HEK293 (cell line): Measurements from ENCODE around the gene HTR4.

Experiments
- CTCF ChIA-PET: fragments of 350-600 bp; formaldehyde crosslinking; extraction: SDS; loops from one replicate; lab custom pipeline; 2021; ENCODE audit warnings: antibody characterized with exemption; lab: Yijun Ruan, JAX
- POLR2A ChIA-PET: fragments of 300-600 bp; formaldehyde crosslinking; extraction: SDS; loops from one replicate; lab custom pipeline; 2020; ENCODE audit warnings: antibody characterized with exemption, inconsistent platforms; lab: Yijun Ruan, JAX
- H3K27ac ChIP-seq: fragments of 200-500 bp; sonication (Bioruptor generic); 2 replicates; pipeline ENCODE4 v1.5.1; 2014; ENCODE audit warnings: low read depth, low read length, control low read depth, inconsistent platforms; ENCODE audit errors: extremely low read depth
- H3K36me3 ChIP-seq, 2 experiments: fragments of 200-500 bp in 1 of 2; sonication (Bioruptor generic) in 1 of 2; 1 replicate in 1 of 2; 2 replicates in 1 of 2; pipeline ENCODE4 v1.5.1; 2014 to 2017; ENCODE audit warnings: inconsistent platforms in 2 of 2, low read length in 2 of 2; ENCODE audit not compliant: control insufficient read depth in 2 of 2, insufficient read depth in 1 of 2
- H3K4me1 ChIP-seq: fragments of 200-500 bp; sonication (Bioruptor generic); 2 replicates; pipeline ENCODE4 v1.5.1; 2014; ENCODE audit warnings: mild to moderate bottlenecking, low read length, inconsistent platforms; ENCODE audit not compliant: control insufficient read depth, insufficient read depth
- H3K4me3 ChIP-seq: 2 replicates; pipeline ENCODE4 v1.5.1; 2011; ENCODE audit warnings: low read depth, mild to moderate bottlenecking, control low read depth, low read length, moderate library complexity
- H3K9me3 ChIP-seq: fragments of 200-500 bp; sonication (Bioruptor generic); 2 replicates; pipeline ENCODE4 v1.5.1; 2014; ENCODE audit warnings: low read depth, low read length, inconsistent platforms; ENCODE audit not compliant: control insufficient read depth, insufficient read depth
- REPIN1 ChIP-seq: fragments of 450-650 bp; formaldehyde crosslinking; IDR thresholded peaks from 2 replicates; pipeline ENCODE4 v1.5.1; 2017; ENCODE audit warnings: missing biosample characterization, missing genetic modification characterization, low read depth
- REST ChIP-seq: fragments of 450-650 bp; formaldehyde crosslinking; IDR thresholded peaks from 2 replicates; pipeline ENCODE4 v1.5.1; 2016; ENCODE audit warnings: missing biosample characterization, missing genetic modification characterization
- ZBTB10 ChIP-seq: fragments of 450-650 bp; formaldehyde crosslinking; IDR thresholded peaks from 2 replicates; pipeline ENCODE4 v1.5.1; 2016; ENCODE audit warnings: missing biosample characterization, missing genetic modification characterization
- ZFHX2 ChIP-seq: fragments of 450-650 bp; formaldehyde crosslinking; conservative IDR thresholded peaks from 2 replicates; pipeline ENCODE4 v1.5.1; 2016; ENCODE audit warnings: missing biosample characterization, missing genetic modification characterization
- ZNF138 ChIP-seq: fragments of 450-650 bp; formaldehyde crosslinking; IDR thresholded peaks from 2 replicates; pipeline ENCODE4 v1.5.1; 2016; ENCODE audit warnings: missing biosample characterization, missing genetic modification characterization, borderline replicate concordance
- ZNF211 ChIP-seq: fragments of 450-650 bp; formaldehyde crosslinking; IDR thresholded peaks from 2 replicates; pipeline ENCODE4 v1.5.1; 2016; ENCODE audit warnings: low read depth, missing biosample characterization, missing genetic modification characterization
- ZNF248 ChIP-seq: fragments of 450-650 bp; formaldehyde crosslinking; IDR thresholded peaks from 2 replicates; pipeline ENCODE4 v1.5.1; 2017; ENCODE audit warnings: missing biosample characterization, missing genetic modification characterization
- ZNF274 ChIP-seq, 2 experiments: fragments of 200-500 bp in 1 of 2; fragments of 450-650 bp in 1 of 2; sonication (Bioruptor generic) in 1 of 2; formaldehyde crosslinking in 1 of 2; IDR thresholded peaks; 2 replicates each; pipeline versions ENCODE4 v1.5.1 to v1.6.1; 2014 to 2016; ENCODE audit warnings: borderline replicate concordance in 1 of 2, inconsistent platforms in 1 of 2, low read length in 1 of 2, missing biosample characterization in 1 of 2, missing genetic modification characterization in 1 of 2
- ZNF292 ChIP-seq: fragments of 450-650 bp; formaldehyde crosslinking; IDR thresholded peaks from 2 replicates; pipeline ENCODE4 v1.5.1; 2016; ENCODE audit warnings: low read depth, missing biosample characterization, missing genetic modification characterization, borderline replicate concordance
- ZNF341 ChIP-seq: fragments of 450-650 bp; formaldehyde crosslinking; IDR thresholded peaks from 2 replicates; pipeline ENCODE4; 2016; ENCODE audit warnings: low read depth, missing biosample characterization, missing genetic modification characterization
- ZNF571 ChIP-seq: fragments of 450-650 bp; formaldehyde crosslinking; IDR thresholded peaks from 2 replicates; pipeline ENCODE4 v1.5.0; 2017; ENCODE audit warnings: missing biosample characterization, missing genetic modification characterization
- ZNF596 ChIP-seq: fragments of 450-650 bp; IDR thresholded peaks from 2 replicates; pipeline ENCODE4 v1.5.0; 2018; ENCODE audit warnings: missing biosample characterization, mild to moderate bottlenecking, missing genetic modification characterization, moderate library complexity
- ZNF624 ChIP-seq: fragments of 450-650 bp; formaldehyde crosslinking; IDR thresholded peaks from 2 replicates; pipeline ENCODE4 v1.5.1; 2017; ENCODE audit warnings: missing biosample characterization, missing genetic modification characterization
- ZNF660 ChIP-seq: fragments of 450-650 bp; IDR thresholded peaks from 2 replicates; pipeline ENCODE4 v1.5.1; 2018; ENCODE audit warnings: missing biosample characterization, mild to moderate bottlenecking, missing genetic modification characterization
- ZNF843 ChIP-seq: fragments of 450-650 bp; formaldehyde crosslinking; IDR thresholded peaks from 2 replicates; pipeline ENCODE4 v1.5.1; 2016; ENCODE audit warnings: missing biosample characterization, missing genetic modification characterization
- TF ChIP-seq, protein P1 (sequence below): fragments of 450-650 bp; formaldehyde crosslinking; IDR thresholded peaks from 2 replicates; pipeline ENCODE4 v1.5.1; 2016; ENCODE audit warnings: missing biosample characterization, missing genetic modification characterization
- TF ChIP-seq, protein P2 (sequence below): fragments of 450-650 bp; formaldehyde crosslinking; IDR thresholded peaks from 2 replicates; pipeline ENCODE4 v1.5.1; 2016; ENCODE audit warnings: missing biosample characterization, missing genetic modification characterization, low read depth
- TF ChIP-seq, protein P3 (sequence below): sonication (generic); formaldehyde crosslinking; IDR thresholded peaks from 2 replicates; pipeline ENCODE4 v1.8.1; 2022; ENCODE audit warnings: mild to moderate bottlenecking, moderate library complexity, missing genetic modification reagents
- TF ChIP-seq, protein P4 (sequence below): fragments of 450-650 bp; formaldehyde crosslinking; IDR thresholded peaks from 2 replicates; pipeline ENCODE4 v1.5.1; 2016; ENCODE audit warnings: missing biosample characterization, missing genetic modification characterization
- TF ChIP-seq, protein P5 (sequence below): fragments of 450-650 bp; formaldehyde crosslinking; IDR thresholded peaks from 2 replicates; pipeline ENCODE4 v1.5.1; 2016; ENCODE audit warnings: missing biosample characterization, missing genetic modification characterization, borderline replicate concordance

The HTR4 gene

DNA sequence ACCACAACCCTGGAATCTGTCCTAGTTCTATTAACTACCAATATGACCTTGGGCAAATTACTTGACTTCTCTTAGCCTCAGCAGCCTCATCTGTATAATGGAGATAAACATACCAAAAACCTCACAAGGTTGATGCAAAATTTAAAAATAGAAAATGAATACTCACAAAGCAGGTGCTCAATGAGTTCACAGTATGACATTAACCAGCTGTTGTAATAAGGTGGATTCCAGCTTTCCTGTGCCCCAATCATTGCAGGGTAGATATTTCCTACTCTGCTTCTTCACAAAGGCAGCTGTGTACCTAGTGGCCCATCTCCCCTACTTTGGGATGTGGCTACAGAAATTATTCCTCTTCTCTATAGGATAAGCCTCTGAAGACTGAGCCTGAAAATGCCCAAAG, 8.8 kb downstream of the HTR4 start (continued):
- TF ChIP-seq ZBTB10 (tag by site-specific recombination): no peak
- no peak for TF ChIP-seq ZNF843 (tag by site-specific recombination)
- no peak for TF ChIP-seq ZNF341 (tag by site-specific recombination)

DNA sequence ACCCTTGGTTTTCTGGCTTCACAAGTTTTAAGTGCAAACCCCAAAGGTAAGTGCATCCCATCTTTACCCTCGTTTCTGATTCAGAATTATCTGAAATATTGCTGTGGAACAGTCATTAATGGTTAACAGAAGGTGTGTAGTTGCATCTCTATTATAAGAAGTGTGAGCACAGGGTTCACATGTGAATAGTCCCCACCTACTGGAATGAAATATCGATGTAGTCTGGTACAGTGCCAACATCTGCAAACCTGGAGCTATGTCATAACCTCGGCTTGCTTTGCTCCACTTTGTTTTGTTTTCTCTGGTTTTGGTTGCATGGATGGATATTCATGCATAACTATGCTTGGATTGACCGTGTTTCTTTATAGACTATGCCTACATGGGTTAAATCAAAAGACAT, 12.6 kb downstream of the HTR4 start:
- no peaks in the 10 kb centered on the region for H3K9me3 ChIP-seq
- no peaks in the 10 kb centered on the region for H3K36me3 ChIP-seq
- POLR2A ChIA-PET: no interaction called here
- H3K4me3 ChIP-seq: no peak overlapping the region
- CTCF ChIA-PET: no interaction called here
- H3K27ac ChIP-seq: no peak overlapping the region
- no peaks in the 10 kb centered on the region for H3K4me1 ChIP-seq
- no peak for TF ChIP-seq ZNF624 (tag by site-specific recombination)
- TF ChIP-seq ZNF660 (tag by site-specific recombination): no peak
- TF ChIP-seq ZNF274 (IDR thresholded peaks at IDR 0.05; ENCODE audit: low read length): no peak
- no peak for TF ChIP-seq ZNF274 (tag by site-specific recombination; IDR thresholded peaks at IDR 0.05; ENCODE audit: borderline replicate concordance)
- TF ChIP-seq, protein P1, sequence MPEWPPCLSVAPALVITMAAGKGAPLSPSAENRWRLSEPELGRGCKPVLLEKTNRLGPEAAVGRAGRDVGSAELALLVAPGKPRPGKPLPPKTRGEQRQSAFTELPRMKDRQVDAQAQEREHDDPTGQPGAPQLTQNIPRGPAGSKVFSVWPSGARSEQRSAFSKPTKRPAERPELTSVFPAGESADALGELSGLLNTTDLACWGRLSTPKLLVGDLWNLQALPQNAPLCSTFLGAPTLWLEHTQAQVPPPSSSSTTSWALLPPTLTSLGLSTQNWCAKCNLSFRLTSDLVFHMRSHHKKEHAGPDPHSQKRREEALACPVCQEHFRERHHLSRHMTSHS (tag by site-specific recombination): no peak
- no peak for TF ChIP-seq ZFHX2 (tag by site-specific recombination)
- TF ChIP-seq ZNF248: no peak
- TF ChIP-seq, protein P2, sequence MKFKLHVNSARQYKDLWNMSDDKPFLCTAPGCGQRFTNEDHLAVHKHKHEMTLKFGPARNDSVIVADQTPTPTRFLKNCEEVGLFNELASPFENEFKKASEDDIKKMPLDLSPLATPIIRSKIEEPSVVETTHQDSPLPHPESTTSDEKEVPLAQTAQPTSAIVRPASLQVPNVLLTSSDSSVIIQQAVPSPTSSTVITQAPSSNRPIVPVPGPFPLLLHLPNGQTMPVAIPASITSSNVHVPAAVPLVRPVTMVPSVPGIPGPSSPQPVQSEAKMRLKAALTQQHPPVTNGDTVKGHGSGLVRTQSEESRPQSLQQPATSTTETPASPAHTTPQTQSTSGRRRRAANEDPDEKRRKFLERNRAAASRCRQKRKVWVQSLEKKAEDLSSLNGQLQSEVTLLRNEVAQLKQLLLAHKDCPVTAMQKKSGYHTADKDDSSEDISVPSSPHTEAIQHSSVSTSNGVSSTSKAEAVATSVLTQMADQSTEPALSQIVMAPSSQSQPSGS (tag by site-specific recombination): no peak
- TF ChIP-seq ZNF571 (tag by site-specific recombination): no peak
- no peak for TF ChIP-seq ZNF138 (tag by site-specific recombination)
- TF ChIP-seq, protein P3, sequence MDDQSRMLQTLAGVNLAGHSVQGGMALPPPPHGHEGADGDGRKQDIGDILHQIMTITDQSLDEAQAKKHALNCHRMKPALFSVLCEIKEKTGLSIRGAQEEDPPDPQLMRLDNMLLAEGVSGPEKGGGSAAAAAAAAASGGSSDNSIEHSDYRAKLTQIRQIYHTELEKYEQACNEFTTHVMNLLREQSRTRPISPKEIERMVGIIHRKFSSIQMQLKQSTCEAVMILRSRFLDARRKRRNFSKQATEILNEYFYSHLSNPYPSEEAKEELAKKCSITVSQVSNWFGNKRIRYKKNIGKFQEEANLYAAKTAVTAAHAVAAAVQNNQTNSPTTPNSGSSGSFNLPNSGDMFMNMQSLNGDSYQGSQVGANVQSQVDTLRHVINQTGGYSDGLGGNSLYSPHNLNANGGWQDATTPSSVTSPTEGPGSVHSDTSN (CRISPR knock-in tag): no peak
- TF ChIP-seq ZNF292 (tag by site-specific recombination): no peak
- TF ChIP-seq, protein P4, sequence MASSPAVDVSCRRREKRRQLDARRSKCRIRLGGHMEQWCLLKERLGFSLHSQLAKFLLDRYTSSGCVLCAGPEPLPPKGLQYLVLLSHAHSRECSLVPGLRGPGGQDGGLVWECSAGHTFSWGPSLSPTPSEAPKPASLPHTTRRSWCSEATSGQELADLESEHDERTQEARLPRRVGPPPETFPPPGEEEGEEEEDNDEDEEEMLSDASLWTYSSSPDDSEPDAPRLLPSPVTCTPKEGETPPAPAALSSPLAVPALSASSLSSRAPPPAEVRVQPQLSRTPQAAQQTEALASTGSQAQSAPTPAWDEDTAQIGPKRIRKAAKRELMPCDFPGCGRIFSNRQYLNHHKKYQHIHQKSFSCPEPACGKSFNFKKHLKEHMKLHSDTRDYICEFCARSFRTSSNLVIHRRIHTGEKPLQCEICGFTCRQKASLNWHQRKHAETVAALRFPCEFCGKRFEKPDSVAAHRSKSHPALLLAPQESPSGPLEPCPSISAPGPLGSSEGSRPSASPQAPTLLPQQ (tag by site-specific recombination): no peak
- no peak for TF ChIP-seq REPIN1
- TF ChIP-seq ZNF596 (tag by site-specific recombination): no peak
- TF ChIP-seq REST (tag by site-specific recombination): no peak
- TF ChIP-seq, protein P5, sequence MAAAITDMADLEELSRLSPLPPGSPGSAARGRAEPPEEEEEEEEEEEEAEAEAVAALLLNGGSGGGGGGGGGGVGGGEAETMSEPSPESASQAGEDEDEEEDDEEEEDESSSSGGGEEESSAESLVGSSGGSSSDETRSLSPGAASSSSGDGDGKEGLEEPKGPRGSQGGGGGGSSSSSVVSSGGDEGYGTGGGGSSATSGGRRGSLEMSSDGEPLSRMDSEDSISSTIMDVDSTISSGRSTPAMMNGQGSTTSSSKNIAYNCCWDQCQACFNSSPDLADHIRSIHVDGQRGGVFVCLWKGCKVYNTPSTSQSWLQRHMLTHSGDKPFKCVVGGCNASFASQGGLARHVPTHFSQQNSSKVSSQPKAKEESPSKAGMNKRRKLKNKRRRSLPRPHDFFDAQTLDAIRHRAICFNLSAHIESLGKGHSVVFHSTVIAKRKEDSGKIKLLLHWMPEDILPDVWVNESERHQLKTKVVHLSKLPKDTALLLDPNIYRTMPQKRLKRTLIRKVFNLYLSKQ (tag by site-specific recombination): no peak
- TF ChIP-seq ZNF211 (tag by site-specific recombination): no peak
- TF ChIP-seq, all 188 proteins: peak for 0
